Left lung (tissue), 10 donors: ENCODE data around the gene ATL1. TPM values are rescaled to one million over a fixed set of nuclear protein-coding genes. Genes with fewer than 3 reads are reported as not detected.
"Not testable (repeated sequence)": the region's sequence is repeated elsewhere in the genome, so short reads cannot be mapped to it uniquely, and the experiment has no call there.

Source experiments
- ATAC-seq: fragments of 200-7000 bp; cut with Tn5 transposase; one replicate; pipeline ENCODE4 v1.9.1; 2020; ENCODE audit warnings: moderate library complexity
- DNase-seq, 4 donors: peaks; one replicate each; pipeline ENCODE4 v3.0.0-alpha.2; 2013 to 2020
- H3K27ac ChIP-seq, 2 donors: fragments of 200-600 bp; sonication (generic) in 1 of 2; one replicate each; pipeline versions ENCODE4 v1.5.0 to v1.8.0; 2020 to 2021
- H3K27me3 ChIP-seq, 2 donors: fragments of 200-600 bp; sonication (generic) in 1 of 2; one replicate each; pipeline versions ENCODE4 v1.5.0 to v1.8.0; 2020 to 2021
- H3K36me3 ChIP-seq, 2 donors: fragments of 200-600 bp; sonication (generic) in 1 of 2; one replicate each; pipeline versions ENCODE4 v1.5.0 to v1.8.0; 2020 to 2021
- H3K4me1 ChIP-seq, 2 donors: fragments of 200-600 bp; one replicate each; pipeline ENCODE4 v1.8.0; 2021
- H3K4me3 ChIP-seq, 2 donors: fragments of 200-600 bp; sonication (generic) in 1 of 2; one replicate each; pipeline versions ENCODE4 v1.5.0 to v1.8.0; 2020 to 2021; ENCODE audit warnings: mild to moderate bottlenecking in 1 of 2
- H3K9me3 ChIP-seq, 2 donors: fragments of 200-600 bp; sonication (generic) in 1 of 2; one replicate each; pipeline versions ENCODE4 v1.5.0 to v1.8.0; 2020 to 2021
- CTCF ChIP-seq, 2 donors: fragments of 200-600 bp; sonication (generic) in 1 of 2; IDR thresholded peaks; one replicate each; pipeline versions ENCODE4 v1.5.0 to v1.8.0; 2021; ENCODE audit warnings: antibody characterized with exemption in 2 of 2
- intact Hi-C, 2 donors: fragments of 100-400 bp; cut with DNase I; formaldehyde crosslinking; loops; one replicate each; pipeline versions ENCODE4 v1.11.2 to v1.14.2; 2022
- polyA plus RNA-seq, 6 donors: library from polyadenylated mRNA; unstranded; fragments of 120-200 nt; gene quantifications; one replicate each; pipeline ENCODE4 v1.2.1, GENCODE V29; 2013; ENCODE audit not compliant: insufficient read length in 6 of 6
- total RNA-seq, 2 donors: library from RNA; stranded (reverse); fragmentation: NEBNext Ultra II Directional; extraction: Animal tissue kit (Norgen Biotek cat#: 25700); gene quantifications; one replicate each; pipeline ENCODE4 v1.2.1, GENCODE V29; 2021
- donor health status: DM: no; HTN: yes; CAD: no.
- donor health status: DM: no; HTN: no; CAD: no.

ATL1 gene
- total and polyA plus RNA-seq, 8 donors, result 5.4 to 10.8 (median 7.7) TPM

GRCh38 chr14:50533806-50534205, 26.1 kb upstream of the ATL1 start:
- peaks cover 9 to 47% of the 10 kb centered on the region in 2 donors for H3K4me1 ChIP-seq
- intact Hi-C loops, result loop anchor here (5.0 to 10.0 kb wide), 2 partner anchors 212 to 219 kb away; partner anchors contain the start of genes DMAC2L (in 1 of the 2) and L2HGDH (in 1 of the 2)
- peak overlapping the region in 1 of 2 donors; percentile 96 for H3K27ac ChIP-seq
- no peak for TF ChIP-seq CTCF (IDR thresholded peaks at IDR 0.05)
- H3K27me3 ChIP-seq, result no peaks in the 10 kb centered on the region
- H3K9me3 ChIP-seq, result no peaks in the 10 kb centered on the region
- no peak for ATAC-seq
- H3K36me3 ChIP-seq, result no peaks in the 10 kb centered on the region
- H3K4me3 ChIP-seq, result no peak overlapping the region
- DNase-seq, result no peak

DNA sequence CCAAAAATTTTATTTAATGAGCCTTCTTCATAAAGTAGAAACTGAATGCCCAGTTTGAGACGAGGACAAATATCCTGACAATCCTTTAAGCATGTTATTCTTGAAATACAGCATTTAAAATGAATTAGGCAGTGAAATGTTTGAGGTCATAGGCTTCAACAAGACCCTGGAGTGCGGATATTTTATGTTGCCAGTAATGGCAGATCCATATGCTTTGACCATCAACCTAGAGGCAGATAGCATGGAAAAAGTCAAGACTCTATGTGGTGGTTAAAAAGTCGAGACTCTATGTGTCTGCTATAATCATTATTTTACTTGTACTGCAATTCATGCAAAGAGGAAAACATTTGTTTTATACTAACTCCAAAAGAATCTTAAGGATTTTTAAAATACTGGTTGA, 25.5 kb upstream of the ATL1 start:
- intact Hi-C loops, result loop anchor here (5.0 to 10.0 kb wide), 2 partner anchors 212 to 220 kb away; partner anchors contain the start of genes DMAC2L (in 1 of the 2) and L2HGDH (in 1 of the 2)
- Histone ChIP-seq H3K36me3 (no peaks in the 10 kb centered on the region), H3K4me1 (peaks cover 9 to 42% of the 10 kb centered on the region in 2 donors), H3K9me3 (no peaks in the 10 kb centered on the region), H3K4me3 (no peak overlapping the region), H3K27me3 (no peaks in the 10 kb centered on the region), H3K27ac (no peak overlapping the region)
- DNase-seq, result no peak
- ATAC-seq, result no peak
- TF ChIP-seq CTCF (IDR thresholded peaks at IDR 0.05), result no peak

GRCh38 chr14:50534997-50535396, 24.9 kb upstream of the ATL1 start:
- H3K9me3 ChIP-seq, result no peaks in the 10 kb centered on the region
- H3K27me3 ChIP-seq, result no peaks in the 10 kb centered on the region
- peaks cover 4 to 36% of the 10 kb centered on the region in 2 donors for H3K4me1 ChIP-seq
- TF ChIP-seq CTCF (IDR thresholded peaks at IDR 0.05), result no peak
- intact Hi-C loops, result loop anchor here (5.0 to 10.0 kb wide), 2 partner anchors 213 to 220 kb away; partner anchors contain the start of genes DMAC2L (in 1 of the 2) and L2HGDH (in 1 of the 2)
- no peak overlapping the region for H3K4me3 ChIP-seq
- H3K27ac ChIP-seq, result no peak overlapping the region
- H3K36me3 ChIP-seq, result no peaks in the 10 kb centered on the region
- ATAC-seq (no peak), DNase-seq (no peak)

- ATAC-seq, H3K36me3 ChIP-seq, H3K27me3 ChIP-seq, H3K4me3 ChIP-seq, DNase-seq, H3K27ac ChIP-seq, H3K9me3 ChIP-seq: not testable (repeated sequence)
- intact Hi-C loops, result loop anchor here in 1 of 2 donors (10.0 kb wide), 1 partner anchor 223 kb away; the partner anchor contains the start of genes DMAC2L and L2HGDH
- peaks cover 0 to 14% of the 10 kb centered on the region in 2 donors for H3K4me1 ChIP-seq
These were observed 21.9 kb upstream of the ATL1 start for GRCh38 chr14:50538034-50538433.

DNA sequence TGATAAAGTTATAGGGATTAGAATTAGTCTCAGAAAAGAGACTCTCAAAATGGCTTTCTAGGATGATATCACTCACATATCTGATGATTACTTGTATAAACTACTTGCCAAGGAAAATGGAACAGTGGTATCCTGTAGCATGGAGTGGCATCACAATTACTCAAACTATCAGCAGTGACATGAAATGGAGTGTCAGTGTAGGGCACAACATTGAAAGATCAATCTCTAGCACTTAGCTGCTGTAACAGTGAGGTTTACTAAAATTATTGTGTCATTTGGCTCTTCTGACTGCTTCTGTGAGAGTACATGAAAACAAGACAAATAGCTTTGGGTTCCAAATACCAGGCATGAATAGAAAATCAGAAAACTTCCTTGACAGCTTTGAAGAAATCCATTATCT, 20.9 kb upstream of the ATL1 start:
- no peak overlapping the region for H3K4me3 ChIP-seq
- no peaks in the 10 kb centered on the region for H3K9me3 ChIP-seq
- no peak for TF ChIP-seq CTCF (IDR thresholded peaks at IDR 0.05)
- intact Hi-C loops, result loop anchor here in 1 of 2 donors (10.0 kb wide), 1 partner anchor 224 kb away; the partner anchor contains the start of genes DMAC2L and L2HGDH
- ATAC-seq (no peak), DNase-seq (no peak)
- H3K27me3 ChIP-seq, result no peaks in the 10 kb centered on the region
- no peak overlapping the region for H3K27ac ChIP-seq
- H3K4me1 ChIP-seq, result peaks cover 0 to 6% of the 10 kb centered on the region in 2 donors
- no peaks in the 10 kb centered on the region for H3K36me3 ChIP-seq

DNA sequence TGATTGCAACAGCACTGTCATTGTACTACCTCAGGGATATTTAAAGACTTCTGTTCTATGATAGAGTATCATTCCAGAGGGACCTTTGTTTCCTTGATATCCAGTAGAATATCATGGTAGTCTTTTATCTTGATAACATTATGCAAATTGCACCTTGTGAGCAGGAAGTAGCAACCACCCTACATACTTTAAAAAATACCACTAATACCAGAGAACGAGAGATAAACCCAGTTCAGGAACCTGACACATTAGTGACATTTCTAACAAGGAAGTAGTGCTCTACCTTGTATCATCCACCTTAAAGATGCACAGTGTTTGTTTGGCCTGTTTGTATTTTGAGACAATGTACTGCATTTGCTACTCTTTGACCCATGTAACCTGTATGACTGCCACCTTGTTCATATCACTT, 18.8 kb upstream of the ATL1 start:
- no peaks in the 10 kb centered on the region for H3K36me3 ChIP-seq
- H3K27ac ChIP-seq, result no peak overlapping the region
- ATAC-seq (no peak), DNase-seq (no peak)
- H3K4me3 ChIP-seq, result no peak overlapping the region
- H3K27me3 ChIP-seq, result no peaks in the 10 kb centered on the region
- no peaks in the 10 kb centered on the region for H3K9me3 ChIP-seq
- peaks cover 0 to 4% of the 10 kb centered on the region in 2 donors for H3K4me1 ChIP-seq
- intact Hi-C loops, result no loop called here
- no peak for TF ChIP-seq CTCF (IDR thresholded peaks at IDR 0.05)
